Central memory CD4-positive, alpha-beta T cell (primary cell): ENCODE measurements around the gene GNAL.
"Not testable (repeated sequence)": the region's sequence is repeated elsewhere in the genome, so short reads cannot be mapped to it uniquely, and the experiment has no call there.

ENCODE experiments used
- DNase-seq: peaks from one replicate; pipeline ENCODE4 v3.0.0; 2022

GNAL gene

DNA sequence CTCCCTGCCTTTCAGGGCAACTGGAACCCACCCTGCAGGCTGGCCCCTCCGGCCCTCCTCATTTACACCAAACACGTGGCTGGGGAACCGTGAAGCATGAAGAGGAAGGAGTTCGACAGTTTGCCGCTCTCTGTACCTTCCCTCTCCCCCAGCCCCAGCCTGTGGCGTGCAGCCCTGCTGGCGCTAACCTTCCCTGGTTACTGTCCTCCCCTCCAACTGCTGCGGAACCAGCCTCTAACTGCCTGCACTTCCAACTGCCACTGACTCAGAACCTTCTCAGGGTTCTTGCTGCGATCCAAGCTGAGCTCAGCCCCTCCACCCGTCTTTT is 19.2 kb upstream of the GNAL start:
- DNase-seq: no peak

DNA sequence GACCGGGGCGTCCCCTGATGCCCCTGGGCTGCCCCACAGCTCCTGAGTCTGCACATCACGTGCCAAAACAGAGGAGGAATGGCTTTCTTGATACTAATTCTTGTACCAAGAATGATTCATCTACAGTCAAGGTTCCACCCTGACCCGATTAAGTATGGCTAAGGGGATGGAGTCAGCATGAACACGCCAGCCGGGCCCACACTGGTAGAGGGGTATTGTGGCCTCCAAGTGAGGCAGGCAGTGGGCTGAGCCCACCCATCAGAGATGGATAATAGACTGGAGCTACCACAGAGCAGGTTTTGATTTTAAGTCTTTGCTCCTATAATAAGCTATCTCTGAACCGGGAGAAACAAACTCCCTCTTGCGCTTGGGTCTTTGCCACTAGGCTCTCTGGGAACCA is 17.9 kb upstream of the GNAL start:
- no peak for DNase-seq

DNA sequence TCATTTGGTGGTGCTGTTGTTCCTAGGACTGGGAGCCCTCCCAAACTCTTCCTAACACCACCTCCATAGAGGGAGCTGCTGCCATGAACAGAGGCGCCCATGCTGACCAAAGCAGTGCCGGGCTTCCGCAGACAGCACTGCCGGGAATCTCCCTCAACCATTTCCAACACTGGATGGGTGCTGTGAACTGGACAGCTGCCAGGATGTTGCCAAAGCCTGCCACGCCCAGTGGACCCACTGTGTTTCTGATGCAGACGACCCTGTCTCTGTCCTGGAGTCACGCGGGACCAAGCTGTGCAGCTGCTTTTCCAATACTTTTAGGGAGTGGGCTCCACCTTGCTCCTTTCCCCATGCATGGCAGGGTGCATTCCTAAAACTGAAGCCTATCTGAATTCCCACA is 16.9 kb upstream of the GNAL start:
- no peak for DNase-seq

DNA sequence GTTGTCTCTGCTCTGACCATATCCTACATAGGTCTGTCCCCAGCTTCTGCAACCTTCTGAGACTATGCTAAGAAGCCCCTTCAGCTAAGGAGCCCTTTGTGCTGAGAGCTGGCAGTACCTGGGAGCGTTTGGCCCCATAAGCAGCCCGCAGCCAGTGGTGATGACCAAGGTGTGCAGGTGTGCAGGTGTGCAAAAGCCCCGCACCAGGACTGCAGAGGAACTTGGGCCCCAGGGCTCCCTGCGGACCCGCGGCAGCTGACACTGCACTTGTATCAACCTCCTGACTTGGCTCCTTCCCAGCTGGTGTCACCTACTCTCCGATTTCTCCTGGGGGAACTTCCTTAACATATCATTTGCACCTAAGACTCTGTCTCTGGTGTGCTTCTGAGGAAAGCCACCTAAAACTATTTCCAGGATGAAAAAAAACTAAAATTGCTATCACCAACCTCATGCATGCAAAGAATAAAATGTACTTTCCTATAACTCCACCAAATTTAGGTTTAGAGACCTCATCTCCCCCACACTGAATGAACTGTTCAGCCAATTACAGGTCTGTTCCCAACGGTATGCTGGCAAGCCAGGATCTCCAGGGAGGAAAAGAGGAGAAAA is 16.1 kb upstream of the GNAL start:
- no peak for DNase-seq

DNA sequence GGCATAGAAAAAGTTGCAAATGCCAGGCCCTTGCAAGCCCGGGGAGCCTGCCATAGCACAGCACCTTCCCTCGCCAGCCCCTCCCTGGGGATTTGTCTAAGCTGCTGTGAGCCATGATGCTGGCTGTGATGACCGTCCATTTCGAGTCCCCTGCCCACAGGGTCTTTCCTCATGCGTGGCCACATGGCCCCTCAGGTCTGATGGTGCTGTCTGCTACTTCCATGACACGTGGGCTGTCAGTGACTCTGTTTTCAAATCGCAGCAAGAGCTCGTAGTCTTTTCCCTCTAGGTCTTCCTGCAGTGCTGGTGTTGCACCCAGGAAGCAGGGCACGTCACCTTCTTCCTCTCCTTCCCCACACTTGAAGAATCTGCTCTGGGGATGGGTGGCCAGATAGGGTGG is 15.5 kb upstream of the GNAL start:
- DNase-seq: no peak

DNA sequence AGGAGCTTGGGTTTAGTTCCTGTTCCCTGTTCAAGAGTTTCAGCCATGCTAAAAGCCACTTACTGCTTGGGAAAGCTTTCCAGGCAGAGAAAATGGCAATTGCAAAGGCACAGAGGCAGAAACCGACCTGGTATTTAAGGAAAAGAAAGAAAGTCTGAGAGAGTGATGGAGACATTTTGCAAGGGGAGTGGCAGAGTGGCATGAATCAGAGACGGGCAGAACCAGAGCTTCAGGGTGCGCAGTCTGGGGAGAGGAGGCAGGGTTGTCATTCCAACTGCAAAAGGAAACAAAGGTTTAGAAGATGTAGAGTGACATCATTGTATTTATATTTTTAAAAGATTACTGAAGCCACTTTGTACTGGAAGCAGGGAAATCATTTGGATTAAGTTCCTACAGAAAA is 14.9 kb upstream of the GNAL start:
- no peak for DNase-seq

DNA sequence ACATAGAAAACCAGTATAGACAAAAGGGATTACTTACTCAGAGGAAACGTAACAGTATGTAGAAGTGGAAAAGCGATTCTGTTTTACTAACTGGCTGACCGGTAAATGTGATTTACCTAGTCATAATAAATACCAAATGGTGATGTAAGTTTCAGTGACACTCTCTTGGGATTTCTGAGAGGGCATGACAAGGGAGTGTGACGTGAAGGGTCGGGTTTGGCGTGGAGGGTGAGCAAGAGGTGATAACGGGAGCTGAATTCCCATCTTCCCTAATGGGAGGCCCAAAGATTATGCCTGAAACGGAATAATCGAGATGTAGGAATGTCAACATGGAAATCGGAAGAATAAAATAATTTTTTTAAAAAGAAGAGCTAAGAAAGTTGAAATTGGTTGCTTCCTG is 12.7 kb upstream of the GNAL start:
- no peak for DNase-seq

DNA sequence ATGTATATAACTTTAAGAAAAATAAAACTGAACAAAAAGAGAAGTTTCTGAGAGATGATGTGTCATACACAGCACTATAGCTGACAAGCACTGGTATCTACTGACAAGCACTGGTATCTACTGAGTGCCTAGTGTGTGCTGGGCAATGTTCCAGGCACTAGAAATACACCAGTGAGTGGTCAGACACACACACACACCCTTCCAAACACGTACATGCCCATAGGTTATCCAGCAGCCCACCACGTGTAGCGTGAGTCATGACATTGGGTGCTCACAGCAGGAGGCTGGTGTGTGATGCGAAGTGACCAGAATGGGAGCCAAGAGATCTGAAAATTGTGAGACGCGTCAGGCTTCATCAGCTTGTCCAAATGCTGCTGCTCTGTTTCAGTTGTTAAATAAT is 12.2 kb upstream of the GNAL start:
- DNase-seq: no peak

DNA sequence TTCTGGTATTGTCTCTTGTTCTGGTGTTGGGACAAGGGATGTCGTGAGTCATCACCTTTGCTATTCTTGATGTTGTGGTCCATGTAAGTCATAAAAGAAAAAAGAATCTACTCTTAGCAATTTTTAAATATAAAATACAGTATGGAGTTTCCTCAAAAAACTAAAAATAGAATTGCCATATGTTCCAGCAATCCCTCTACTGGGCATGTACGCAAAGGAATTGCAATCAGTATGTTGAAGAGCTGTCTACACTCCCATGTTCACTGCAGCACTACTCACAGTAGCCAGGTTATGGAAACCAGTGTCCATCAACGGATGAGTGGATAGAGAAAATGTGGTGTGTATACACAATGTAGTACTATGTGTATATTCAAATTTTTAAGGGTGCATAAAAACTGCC is 10.9 kb upstream of the GNAL start:
- no peak for DNase-seq

DNA sequence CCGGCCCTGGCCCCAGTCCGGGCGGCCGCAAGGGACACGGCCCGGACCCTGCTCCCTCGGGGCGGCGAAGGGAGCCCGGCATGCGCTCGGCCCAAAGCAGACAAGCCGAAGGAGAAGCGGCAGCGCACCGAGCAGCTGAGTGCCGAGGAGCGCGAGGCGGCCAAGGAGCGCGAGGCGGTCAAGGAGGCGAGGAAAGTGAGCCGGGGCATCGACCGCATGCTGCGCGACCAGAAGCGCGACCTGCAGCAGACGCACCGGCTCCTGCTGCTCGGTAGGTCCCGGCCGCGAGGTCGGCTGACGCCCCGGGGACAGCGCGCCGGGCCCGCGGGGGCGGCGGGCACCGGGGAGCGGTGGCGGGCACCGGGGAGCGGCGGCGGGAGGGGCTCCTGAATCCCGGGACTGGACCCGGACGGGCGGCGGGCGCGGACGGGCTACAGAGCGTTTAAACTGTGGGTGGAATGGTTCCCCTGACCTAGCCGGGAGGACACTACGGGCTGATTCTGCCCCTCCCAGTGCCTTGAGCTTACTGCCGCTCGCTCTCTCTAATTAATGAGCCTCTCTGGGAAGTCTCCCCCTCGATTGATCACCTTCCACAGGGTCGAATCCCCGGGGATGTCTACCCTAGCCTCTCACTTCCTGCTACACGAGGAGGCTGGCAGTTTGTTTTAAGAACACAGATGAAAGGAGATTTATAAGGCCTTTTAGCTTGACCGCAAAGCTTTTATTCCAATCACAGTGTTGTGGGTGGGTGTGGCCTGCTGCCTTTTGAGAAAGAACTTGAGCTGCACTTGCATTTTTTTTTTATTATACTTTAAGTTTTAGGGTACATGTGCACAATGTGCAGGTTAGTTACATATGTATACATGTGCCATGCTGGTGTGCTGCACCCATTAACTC is 853 bp downstream of the GNAL start:
- no peak for DNase-seq

DNA sequence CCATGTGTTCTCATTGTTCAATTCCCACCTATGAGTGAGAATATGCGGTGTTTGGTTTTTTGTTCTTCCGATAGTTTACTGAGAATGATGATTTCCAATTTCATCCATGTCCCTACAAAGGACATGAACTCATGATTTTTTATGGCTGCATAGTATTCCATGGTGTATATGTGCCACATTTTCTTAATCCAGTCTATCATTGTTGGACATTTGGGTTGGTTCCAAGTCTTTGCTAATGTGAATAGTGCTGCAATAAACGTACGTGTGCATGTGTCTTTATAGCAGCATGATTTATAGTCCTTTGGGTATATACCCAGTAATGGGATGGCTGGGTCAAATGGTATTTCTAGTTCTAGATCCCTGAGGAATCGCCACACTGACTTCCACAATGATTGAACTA is 1.6 kb downstream of the GNAL start:
- DNase-seq: not testable (repeated sequence)

DNA sequence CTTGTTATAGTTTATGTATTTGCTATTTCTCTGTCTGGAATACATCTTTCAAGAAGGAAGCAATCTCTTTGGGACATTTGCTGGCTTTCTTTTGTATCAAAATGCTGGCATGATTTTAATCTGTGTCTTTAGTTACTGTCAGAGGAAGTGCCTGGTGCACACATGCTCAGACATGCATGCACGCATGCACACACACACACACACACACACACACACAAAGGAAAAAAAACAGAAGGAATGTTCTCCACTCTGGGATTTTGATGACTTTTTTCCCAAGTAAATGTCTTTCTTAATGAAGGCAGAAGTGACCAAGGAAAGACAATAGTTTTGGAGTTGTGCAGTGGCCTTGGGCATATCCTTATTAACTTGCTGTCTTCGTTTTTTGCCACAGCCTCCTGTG is 6.7 kb downstream of the GNAL start:
- no peak for DNase-seq

DNA sequence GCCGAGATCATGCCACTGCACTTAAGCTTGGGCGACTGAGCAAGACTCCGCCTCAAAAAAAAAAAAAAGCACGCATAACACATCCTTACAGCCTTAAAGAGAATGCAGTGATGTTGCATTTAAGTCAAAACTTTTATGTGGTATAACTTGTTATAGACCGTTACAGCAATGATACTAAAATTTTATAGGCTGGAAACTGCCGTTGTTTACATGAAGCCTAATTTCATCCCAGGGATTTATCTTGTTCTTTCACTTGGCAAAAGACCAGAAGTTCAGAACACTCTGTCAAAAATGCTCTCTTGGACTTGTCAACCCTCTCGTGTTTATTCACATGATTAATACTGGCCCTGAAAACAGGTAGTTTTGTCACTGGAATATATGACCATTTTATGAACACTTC is 7.4 kb downstream of the GNAL start:
- no peak for DNase-seq

DNA sequence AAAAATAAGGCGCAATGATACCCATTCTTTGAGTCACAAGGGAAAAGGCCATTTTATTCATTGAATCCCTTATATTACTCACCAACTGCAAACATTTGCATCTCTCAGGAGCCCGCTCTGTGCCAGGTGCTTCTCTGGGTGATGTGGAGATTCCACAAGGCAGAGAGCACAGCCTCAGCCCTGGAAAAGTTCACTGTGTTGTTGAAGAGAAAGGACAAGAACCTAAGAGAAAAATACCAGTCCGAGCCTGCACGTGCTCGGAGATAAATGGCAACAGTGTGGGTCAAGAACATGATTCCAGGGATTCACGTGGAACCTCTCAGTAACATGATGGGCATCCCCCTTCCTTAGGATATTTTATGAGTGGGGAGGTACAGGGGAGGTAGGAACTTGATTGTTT is 11.8 kb downstream of the GNAL start:
- no peak for DNase-seq

DNA sequence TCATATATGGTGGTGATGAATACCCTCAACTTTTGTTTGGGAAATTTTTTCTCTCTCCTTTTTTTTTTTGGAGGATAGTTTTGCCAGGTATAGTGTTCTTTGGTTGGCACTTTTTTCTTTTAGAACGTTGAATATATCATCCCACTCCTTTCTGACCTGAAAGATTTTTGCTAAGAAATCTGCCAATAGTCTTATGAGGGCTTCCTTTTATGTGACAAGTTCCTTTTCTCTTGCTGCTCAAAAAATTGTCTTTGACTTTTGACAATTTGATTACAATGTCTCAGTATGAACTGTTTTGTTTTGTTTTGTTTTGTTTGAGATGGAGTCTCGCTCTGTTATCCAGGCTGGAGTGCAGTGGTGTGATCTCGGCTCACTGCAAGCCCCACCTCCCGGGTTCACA is 21.5 kb downstream of the GNAL start:
- DNase-seq: no peak

DNA sequence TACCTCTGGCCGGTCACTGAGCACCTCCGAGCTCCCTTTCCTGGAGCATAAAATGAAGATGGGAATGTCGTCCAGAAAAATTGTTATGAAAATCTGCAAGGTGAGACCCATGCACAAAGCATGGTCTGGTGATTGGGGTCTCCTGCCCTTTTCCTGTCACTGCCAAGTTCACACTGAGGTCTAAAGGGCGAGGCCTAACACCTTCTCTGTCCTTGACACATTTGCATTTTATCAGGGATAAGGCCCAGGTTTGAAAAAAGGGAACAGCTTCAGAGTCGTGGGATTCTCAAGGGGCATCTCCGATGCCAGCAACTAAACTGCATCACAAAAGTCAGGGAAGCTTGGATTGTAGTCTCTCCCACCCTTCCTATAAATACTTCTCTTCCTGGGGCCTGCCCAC is 24.7 kb downstream of the GNAL start:
- no peak for DNase-seq

DNA sequence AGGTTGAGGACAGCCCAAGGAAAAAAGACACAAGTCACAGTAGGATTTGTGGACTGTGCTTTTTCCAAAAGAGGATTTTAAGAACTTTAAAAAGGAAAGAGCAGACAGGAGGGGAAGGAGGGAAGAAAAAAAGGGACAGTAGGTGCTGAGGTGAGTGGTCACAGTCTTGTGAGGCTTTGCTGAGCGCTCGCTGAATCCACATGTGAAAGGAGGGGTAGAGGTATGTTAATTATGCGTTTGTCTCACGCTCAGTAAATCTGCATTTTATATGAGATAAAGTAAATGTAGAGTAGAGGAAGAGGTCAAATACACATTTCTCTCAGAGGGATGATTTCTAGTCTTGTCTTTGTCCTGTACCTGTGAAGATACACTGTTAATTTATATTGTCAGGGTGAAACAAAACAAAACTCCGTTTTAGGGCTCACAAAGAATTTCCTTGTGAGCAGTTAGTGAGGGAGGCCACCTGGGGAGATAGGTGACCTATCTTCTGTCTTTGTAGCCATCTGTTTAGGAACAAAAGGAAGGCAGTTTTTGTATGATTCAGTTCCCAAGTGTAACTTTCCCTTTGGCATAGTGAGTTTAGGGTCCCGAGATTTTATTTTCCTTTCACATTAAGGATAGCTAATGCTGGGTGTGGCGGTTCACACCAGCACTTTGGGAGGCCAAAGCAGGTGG is 25.3 kb downstream of the GNAL start:
- no peak for DNase-seq

DNA sequence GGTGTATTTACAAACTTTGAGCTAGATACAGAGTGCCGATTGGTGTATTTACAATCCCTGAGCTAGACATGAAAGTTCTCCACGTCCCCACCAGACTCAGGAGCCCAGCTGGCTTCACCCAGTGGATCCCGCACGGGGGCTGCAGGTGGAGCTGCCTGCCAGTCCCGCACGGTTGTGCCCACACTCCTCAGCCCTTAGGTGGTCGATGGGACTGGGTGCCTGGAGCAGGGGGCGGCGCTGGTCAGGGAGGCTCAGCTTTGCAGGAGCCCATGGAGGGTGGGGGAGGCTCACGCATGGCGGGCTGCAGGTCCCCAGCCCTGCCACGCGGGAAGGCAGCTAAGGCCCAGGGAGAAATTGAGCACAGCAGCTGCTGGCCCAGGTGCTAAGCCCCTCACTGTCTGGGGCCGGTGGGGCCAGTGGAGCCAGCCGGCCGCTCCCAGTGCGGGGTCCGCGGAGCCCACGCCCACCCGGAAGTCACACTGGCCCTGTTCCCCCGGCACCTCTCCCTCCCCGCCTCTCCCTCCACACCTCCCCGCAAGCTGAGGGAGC is 27.8 kb downstream of the GNAL start:
- not testable (repeated sequence) for DNase-seq

DNA sequence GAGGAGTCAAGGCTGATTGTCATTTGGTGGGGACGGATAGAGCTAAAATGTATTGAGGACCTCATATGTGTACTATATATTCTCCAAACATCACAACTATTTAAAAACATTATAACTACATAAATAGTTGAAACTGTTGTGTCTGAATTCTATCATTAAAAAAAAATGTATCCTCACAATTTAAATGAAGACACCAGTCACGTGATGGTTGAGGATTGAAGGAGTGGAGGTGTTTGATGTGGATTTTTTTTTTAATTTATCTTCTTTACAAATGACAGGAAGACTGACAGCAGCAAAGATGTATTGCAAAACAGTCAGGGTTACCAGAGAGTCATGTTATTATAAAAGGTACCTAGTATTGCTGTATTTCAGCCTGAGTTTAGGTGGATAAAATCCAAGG is 30.0 kb downstream of the GNAL start:
- DNase-seq: no peak

DNA sequence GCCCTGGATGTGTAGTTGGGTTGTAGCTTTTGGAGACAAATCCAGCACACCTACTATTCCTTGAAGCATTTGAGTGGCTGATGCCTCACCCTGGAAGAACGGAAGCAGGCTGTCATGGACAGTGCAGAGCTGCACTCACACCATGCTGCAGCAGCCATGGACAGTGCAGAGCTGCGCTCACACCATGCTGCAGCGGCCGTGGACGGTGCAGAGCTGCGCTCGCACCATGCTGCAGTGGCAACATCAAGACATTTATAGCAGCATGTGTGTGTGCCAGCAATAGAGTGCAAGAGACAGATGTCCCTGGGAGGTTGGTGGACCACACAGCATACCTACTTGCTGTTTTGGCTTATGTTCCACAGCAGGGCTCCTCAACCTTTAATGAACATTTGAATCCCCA is 30.6 kb downstream of the GNAL start:
- DNase-seq: no peak

DNA sequence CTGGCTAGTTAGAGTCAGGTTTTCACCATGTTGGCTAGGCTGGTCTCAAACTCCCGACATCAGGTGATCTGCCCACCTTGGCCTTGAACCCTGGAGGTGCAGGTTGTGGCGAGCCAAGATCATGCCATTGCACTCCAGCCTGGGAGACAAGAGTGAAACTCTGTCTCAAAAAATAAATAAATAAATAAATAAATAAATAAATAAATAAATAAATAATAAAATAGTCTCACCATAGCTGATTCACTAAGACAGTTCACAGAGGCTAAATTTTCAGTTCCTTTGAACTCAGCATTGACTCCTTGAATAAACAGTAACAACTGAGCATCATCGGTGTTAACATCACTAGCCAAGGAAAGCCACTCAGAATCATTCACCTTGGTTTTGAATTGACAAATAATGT is 32.7 kb downstream of the GNAL start:
- no peak for DNase-seq

DNA sequence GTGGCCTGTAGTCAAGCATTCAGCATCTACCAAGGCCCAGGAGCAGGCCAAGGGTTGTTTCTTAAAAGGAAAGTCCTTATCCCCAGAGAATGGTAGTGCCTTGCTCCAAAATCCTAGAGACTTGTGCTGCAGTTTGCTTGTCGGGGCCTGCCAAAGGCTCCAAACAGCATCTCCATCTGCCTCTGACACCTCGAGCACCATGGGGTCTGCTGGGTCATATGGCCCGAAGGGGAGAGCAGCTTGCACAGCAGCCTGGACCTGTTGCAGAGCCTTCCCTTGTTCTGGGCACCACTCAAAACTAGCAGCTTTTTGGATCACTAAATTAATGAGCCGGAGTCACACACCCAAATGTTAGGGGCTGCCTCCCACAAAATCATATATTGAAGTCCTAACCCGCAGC is 35.7 kb downstream of the GNAL start:
- no peak for DNase-seq

DNA sequence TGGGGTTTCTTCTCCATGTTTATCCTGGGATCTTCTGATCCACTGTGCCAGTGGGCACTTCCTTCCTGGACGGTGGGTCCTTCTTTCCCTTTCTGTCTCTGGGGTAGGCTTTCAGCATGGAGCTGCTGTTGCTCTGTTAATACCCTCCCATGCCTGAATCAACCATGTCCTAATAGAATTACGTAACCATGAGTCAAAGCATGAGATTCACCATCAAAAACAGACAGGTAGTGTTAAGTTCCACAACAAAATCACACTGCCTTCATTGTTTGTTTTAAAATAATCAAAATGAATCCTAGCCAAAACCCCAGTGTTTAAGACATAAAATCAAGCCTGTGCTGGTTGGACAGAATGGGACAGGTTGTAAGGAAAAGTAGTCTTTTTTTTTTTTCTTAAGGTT is 37.5 kb downstream of the GNAL start:
- no peak for DNase-seq

DNA sequence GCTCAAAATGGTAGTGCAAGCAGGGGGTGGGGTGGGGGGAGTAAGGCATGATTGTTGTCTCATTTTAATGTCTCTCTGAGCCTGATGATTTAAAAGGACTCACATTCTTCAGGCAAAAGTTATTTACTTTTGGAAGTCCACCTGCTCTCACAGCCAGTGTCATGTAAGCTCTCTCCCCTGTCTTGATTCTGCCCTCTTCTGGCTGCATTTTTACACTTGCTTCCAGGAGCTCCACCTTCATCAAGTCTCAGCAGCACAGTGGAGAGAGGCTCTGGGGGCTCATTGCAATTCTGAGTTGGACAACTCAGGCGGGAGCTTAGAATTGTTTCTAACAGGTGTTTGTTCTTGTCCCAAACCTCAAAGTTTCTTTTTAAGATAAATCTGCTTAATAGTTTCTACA is 39.2 kb downstream of the GNAL start:
- DNase-seq: no peak
